Activated naive CD4-positive, alpha-beta T cell treated with anti-CD3 and anti-CD28 coated beads, Interleukin-2, amount 50 U/mL, for 24 hours (primary cell): Measurements from ENCODE around the gene CACNA1I.

Source experiments
- H3K27ac Mint-ChIP-seq: one replicate; pipeline ENCODE4 v1.8.0; 2021; ENCODE audit warnings: mild to moderate bottlenecking, mixed read lengths
- H3K27me3 Mint-ChIP-seq: one replicate; pipeline ENCODE4 v1.8.0; 2021; ENCODE audit warnings: mixed read lengths
- H3K36me3 Mint-ChIP-seq: one replicate; pipeline ENCODE4 v1.8.0; 2021; ENCODE audit warnings: mixed read lengths
- H3K4me1 Mint-ChIP-seq: one replicate; pipeline ENCODE4 v1.8.0; 2021; ENCODE audit warnings: mixed read lengths
- H3K4me3 Mint-ChIP-seq: one replicate; pipeline ENCODE4 v1.8.0; 2021; ENCODE audit warnings: mild to moderate bottlenecking, mixed read lengths
- H3K9me3 Mint-ChIP-seq: one replicate; pipeline ENCODE4 v1.8.0; 2021; ENCODE audit warnings: mixed read lengths

The CACNA1I gene

GRCh38 chr22:39652990-39653786 is 82.6 kb downstream of the CACNA1I start:
- Mint-ChIP-seq H3K9me3 (no peaks in the 10 kb centered on the region), H3K27me3 (no peaks in the 10 kb centered on the region), H3K36me3 (no peaks in the 10 kb centered on the region), H3K27ac (no peak overlapping the region), H3K4me1 (peaks cover 27% of the 10 kb centered on the region), H3K4me3 (no peak overlapping the region)

GRCh38 chr22:39653787-39654077 is 83.2 kb downstream of the CACNA1I start:
- H3K4me1 Mint-ChIP-seq: peaks cover 33% of the 10 kb centered on the region
- H3K27me3 Mint-ChIP-seq: no peaks in the 10 kb centered on the region
- H3K27ac Mint-ChIP-seq: no peak overlapping the region
- H3K36me3 Mint-ChIP-seq: no peaks in the 10 kb centered on the region
- no peaks in the 10 kb centered on the region for H3K9me3 Mint-ChIP-seq
- no peak overlapping the region for H3K4me3 Mint-ChIP-seq

- no peaks in the 10 kb centered on the region for H3K27me3 Mint-ChIP-seq
- no peaks in the 10 kb centered on the region for H3K9me3 Mint-ChIP-seq
- H3K36me3 Mint-ChIP-seq: no peaks in the 10 kb centered on the region
- H3K4me1 Mint-ChIP-seq: peaks cover 39% of the 10 kb centered on the region
- no peak overlapping the region for H3K27ac Mint-ChIP-seq
- no peak overlapping the region for H3K4me3 Mint-ChIP-seq
Observed at GRCh38 chr22:39654131-39654926, 83.8 kb downstream of the CACNA1I start.

GRCh38 chr22:39655004-39655579 is 84.5 kb downstream of the CACNA1I start:
- no peak overlapping the region for H3K27ac Mint-ChIP-seq
- H3K9me3 Mint-ChIP-seq: no peaks in the 10 kb centered on the region
- no peak overlapping the region for H3K4me3 Mint-ChIP-seq

GRCh38 chr22:39655831-39656230 is 85.3 kb downstream of the CACNA1I start:
- Mint-ChIP-seq H3K9me3 (no peaks in the 10 kb centered on the region), H3K4me3 (no peak overlapping the region), H3K36me3 (peaks cover 2% of the 10 kb centered on the region), H3K27me3 (no peaks in the 10 kb centered on the region), H3K27ac (no peak overlapping the region), H3K4me1 (peaks cover 54% of the 10 kb centered on the region)

More at GRCh38 chr22:39655004-39655579, 84.5 kb downstream of the CACNA1I start:
- Mint-ChIP-seq H3K4me1 (peaks cover 46% of the 10 kb centered on the region), H3K36me3 (no peaks in the 10 kb centered on the region), H3K27me3 (no peaks in the 10 kb centered on the region)

GRCh38 chr22:39656495-39657490 is 86.2 kb downstream of the CACNA1I start:
- peaks cover 60% of the 10 kb centered on the region for H3K4me1 Mint-ChIP-seq
- H3K27ac Mint-ChIP-seq: peak overlapping the region; percentile 68
- H3K36me3 Mint-ChIP-seq: peaks cover 2% of the 10 kb centered on the region
- H3K4me3 Mint-ChIP-seq: no peak overlapping the region
- H3K27me3 Mint-ChIP-seq: no peaks in the 10 kb centered on the region
- H3K9me3 Mint-ChIP-seq: no peaks in the 10 kb centered on the region

- Mint-ChIP-seq H3K4me1 (peaks cover 68% of the 10 kb centered on the region), H3K27me3 (no peaks in the 10 kb centered on the region), H3K36me3 (peaks cover 2% of the 10 kb centered on the region), H3K27ac (peak overlapping the region; percentile 88), H3K9me3 (no peaks in the 10 kb centered on the region), H3K4me3 (peak overlapping the region; percentile 70)
Observed at GRCh38 chr22:39658367-39658766, 87.8 kb downstream of the CACNA1I start.

GRCh38 chr22:39658806-39659463 is 88.4 kb downstream of the CACNA1I start:
- H3K36me3 Mint-ChIP-seq: peaks cover 2% of the 10 kb centered on the region
- H3K4me3 Mint-ChIP-seq: peak overlapping the region; percentile 70
- H3K27ac Mint-ChIP-seq: peak overlapping the region; percentile 88
- H3K27me3 Mint-ChIP-seq: no peaks in the 10 kb centered on the region
- no peaks in the 10 kb centered on the region for H3K9me3 Mint-ChIP-seq
- peaks cover 72% of the 10 kb centered on the region for H3K4me1 Mint-ChIP-seq

- H3K9me3 Mint-ChIP-seq: no peaks in the 10 kb centered on the region
- H3K4me1 Mint-ChIP-seq: peaks cover 70% of the 10 kb centered on the region
- peak overlapping the region; percentile 69 for H3K4me3 Mint-ChIP-seq
- peaks cover 7% of the 10 kb centered on the region for H3K36me3 Mint-ChIP-seq
- H3K27me3 Mint-ChIP-seq: no peaks in the 10 kb centered on the region
- H3K27ac Mint-ChIP-seq: peak overlapping the region; percentile 62
Observed at GRCh38 chr22:39661501-39661841, 90.9 kb downstream of the CACNA1I start.

GRCh38 chr22:39661842-39662685 is 91.5 kb downstream of the CACNA1I start:
- Mint-ChIP-seq H3K4me3 (peak overlapping the region; percentile 78), H3K27ac (peak overlapping the region; percentile 80), H3K27me3 (no peaks in the 10 kb centered on the region), H3K4me1 (peaks cover 64% of the 10 kb centered on the region), H3K9me3 (no peaks in the 10 kb centered on the region), H3K36me3 (peaks cover 7% of the 10 kb centered on the region)

GRCh38 chr22:39662686-39663052 is 92.1 kb downstream of the CACNA1I start:
- H3K4me3 Mint-ChIP-seq: peak overlapping the region; percentile 55
- no peaks in the 10 kb centered on the region for H3K9me3 Mint-ChIP-seq
- H3K27me3 Mint-ChIP-seq: no peaks in the 10 kb centered on the region
- H3K27ac Mint-ChIP-seq: peak overlapping the region; percentile 68
- peaks cover 7% of the 10 kb centered on the region for H3K36me3 Mint-ChIP-seq
- H3K4me1 Mint-ChIP-seq: peaks cover 58% of the 10 kb centered on the region

- no peak overlapping the region for H3K27ac Mint-ChIP-seq
- peak overlapping the region; percentile 26 for H3K4me3 Mint-ChIP-seq
- H3K4me1 Mint-ChIP-seq: peaks cover 47% of the 10 kb centered on the region
- peaks cover 11% of the 10 kb centered on the region for H3K36me3 Mint-ChIP-seq
- no peaks in the 10 kb centered on the region for H3K27me3 Mint-ChIP-seq
- no peaks in the 10 kb centered on the region for H3K9me3 Mint-ChIP-seq
Observed at GRCh38 chr22:39663751-39664150, 93.2 kb downstream of the CACNA1I start.

- Mint-ChIP-seq H3K36me3 (peaks cover 14% of the 10 kb centered on the region), H3K9me3 (no peaks in the 10 kb centered on the region), H3K4me3 (no peak overlapping the region), H3K27me3 (no peaks in the 10 kb centered on the region), H3K27ac (no peak overlapping the region), H3K4me1 (peaks cover 38% of the 10 kb centered on the region)
Observed at GRCh38 chr22:39664485-39665200, 94.1 kb downstream of the CACNA1I start.
